ENCODE measurements around the gene CNTNAP2.

DNA sequence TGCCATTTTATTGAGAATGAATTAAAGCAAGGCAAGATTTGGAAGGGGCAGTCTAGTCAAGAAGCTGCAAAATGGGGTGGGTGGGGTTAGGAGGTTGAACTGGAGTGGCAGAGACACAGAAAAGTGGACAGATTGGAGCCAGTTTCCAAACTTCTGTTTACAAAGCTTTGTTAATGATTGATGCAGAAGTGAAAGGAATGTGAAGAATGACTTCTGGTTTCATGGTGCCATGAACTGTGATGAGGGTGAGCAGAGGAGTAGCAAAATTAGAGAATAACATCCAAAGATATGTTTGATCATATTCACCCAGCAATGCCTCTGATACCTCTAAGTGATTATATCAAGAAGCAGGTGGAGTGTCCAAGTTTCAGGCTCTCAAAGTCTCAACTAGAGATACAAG lies 1356.0 kb downstream of the CNTNAP2 start:
- TF ChIP-seq CTCF (IDR thresholded peaks at IDR 0.05) (no peak), POLR2A (IDR thresholded peaks at IDR 0.05) (no peak), POLR2AphosphoS5 (IDR thresholded peaks at IDR 0.05) (no peak)

Measured in suprapubic skin (tissue), 4 donors.